ENCODE data around the gene RMND1. TPM values are rescaled to one million over a fixed set of nuclear protein-coding genes. Genes with fewer than 3 reads are reported as not detected.

RMND1 gene
- total RNA-seq, 2 experiments from 2014 or later = 19.0 to 19.7 TPM

- H3K27me3 Mint-ChIP-seq = peaks cover 8% of the 10 kb centered on the region
- ChIA-PET POLR2A (no interaction called here), CTCF (interaction anchor here (1.5 to 2.4 kb wide), 2 partner anchors 12 to 82 kb away, joined by 3 to 9 read pairs; no protein-coding TSS in a partner anchor)
- no peaks in the 10 kb centered on the region for H3K9me3 Mint-ChIP-seq
- H3K36me3 Mint-ChIP-seq (ENCODE audit: low read depth) = no peaks in the 10 kb centered on the region
- H3K4me3 Mint-ChIP-seq = no peak overlapping the region
- ATAC-seq (no peak), DNase-seq (no peak)
- no peaks in the 10 kb centered on the region for H3K4me1 Mint-ChIP-seq (ENCODE audit: low read depth)
- TF ChIP-seq, protein P1, sequence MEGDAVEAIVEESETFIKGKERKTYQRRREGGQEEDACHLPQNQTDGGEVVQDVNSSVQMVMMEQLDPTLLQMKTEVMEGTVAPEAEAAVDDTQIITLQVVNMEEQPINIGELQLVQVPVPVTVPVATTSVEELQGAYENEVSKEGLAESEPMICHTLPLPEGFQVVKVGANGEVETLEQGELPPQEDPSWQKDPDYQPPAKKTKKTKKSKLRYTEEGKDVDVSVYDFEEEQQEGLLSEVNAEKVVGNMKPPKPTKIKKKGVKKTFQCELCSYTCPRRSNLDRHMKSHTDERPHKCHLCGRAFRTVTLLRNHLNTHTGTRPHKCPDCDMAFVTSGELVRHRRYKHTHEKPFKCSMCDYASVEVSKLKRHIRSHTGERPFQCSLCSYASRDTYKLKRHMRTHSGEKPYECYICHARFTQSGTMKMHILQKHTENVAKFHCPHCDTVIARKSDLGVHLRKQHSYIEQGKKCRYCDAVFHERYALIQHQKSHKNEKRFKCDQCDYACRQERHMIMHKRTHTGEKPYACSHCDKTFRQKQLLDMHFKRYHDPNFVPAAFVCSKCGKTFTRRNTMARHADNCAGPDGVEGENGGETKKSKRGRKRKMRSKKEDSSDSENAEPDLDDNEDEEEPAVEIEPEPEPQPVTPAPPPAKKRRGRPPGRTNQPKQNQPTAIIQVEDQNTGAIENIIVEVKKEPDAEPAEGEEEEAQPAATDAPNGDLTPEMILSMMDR (IDR thresholded peaks at IDR 0.05) = no peak
- intact Hi-C loops (cut with micrococcal nuclease) = no loop called here
- H3K27ac Mint-ChIP-seq = no peak overlapping the region
These were observed 36.3 kb upstream of the RMND1 start for GRCh38 chr6:151488226-151488625.

GRCh38 chr6:151483994-151484393, 32.1 kb upstream of the RMND1 start:
- Mint-ChIP-seq H3K9me3 (no peaks in the 10 kb centered on the region), H3K27me3 (no peaks in the 10 kb centered on the region), H3K36me3 (ENCODE audit: low read depth) (no peaks in the 10 kb centered on the region), H3K4me3 (no peak overlapping the region), H3K4me1 (ENCODE audit: low read depth) (peaks cover 8% of the 10 kb centered on the region), H3K27ac (no peak overlapping the region)
- intact Hi-C loops (cut with micrococcal nuclease) = no loop called here
- TF ChIP-seq, protein P1 (IDR thresholded peaks at IDR 0.05) = no peak
- CTCF ChIA-PET = no interaction called here
- POLR2A ChIA-PET = no interaction called here
- ATAC-seq (no peak), DNase-seq (no peak)

DNA sequence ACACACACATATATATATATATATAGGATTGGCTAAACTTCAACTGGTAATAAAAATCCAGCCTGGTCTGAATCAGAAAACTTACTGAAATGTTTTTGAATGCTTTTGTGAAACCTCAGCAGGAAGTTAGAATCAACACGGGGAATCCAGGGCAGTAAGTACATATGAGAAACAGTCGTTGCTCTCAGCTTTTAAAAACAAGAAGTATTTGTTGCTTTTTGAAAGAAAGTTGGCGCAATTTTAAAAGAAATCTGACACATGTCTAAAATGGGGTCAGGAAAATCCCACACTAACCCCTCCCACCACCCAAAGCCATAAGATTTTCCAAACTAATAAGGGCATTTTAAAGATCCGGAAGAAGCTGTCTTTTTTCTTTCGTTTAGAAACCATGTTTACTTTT, 30.4 kb upstream of the RMND1 start:
- ChIA-PET POLR2A (interaction anchor here (1.6 kb wide), 1 partner anchor 11 kb away, joined by 4 read pairs; the partner anchor contains the start of gene CCDC170), CTCF (interaction anchor here (0.7 to 0.9 kb wide), 2 partner anchors 12 to 147 kb away, joined by 3 read pairs; no protein-coding TSS in a partner anchor)
- TF ChIP-seq, protein P1 (IDR thresholded peaks at IDR 0.05) = no peak

GRCh38 chr6:151481786-151482185, 29.9 kb upstream of the RMND1 start:
- intact Hi-C loops (cut with micrococcal nuclease) = no loop called here
- Mint-ChIP-seq H3K4me3 (no peak overlapping the region), H3K27me3 (no peaks in the 10 kb centered on the region), H3K27ac (peak overlapping the region; percentile 56), H3K36me3 (ENCODE audit: low read depth) (no peaks in the 10 kb centered on the region), H3K4me1 (ENCODE audit: low read depth) (peaks cover 8% of the 10 kb centered on the region), H3K9me3 (no peaks in the 10 kb centered on the region)
- POLR2A ChIA-PET = interaction anchor here (1.6 kb wide), 1 partner anchor 12 kb away, joined by 4 read pairs; the partner anchor contains the start of gene CCDC170
- ATAC-seq (no peak), DNase-seq (no peak)
- CTCF ChIA-PET = interaction anchor here (0.7 to 0.9 kb wide), 2 partner anchors 11 to 147 kb away, joined by 3 read pairs; no protein-coding TSS in a partner anchor
- TF ChIP-seq, protein P1 (IDR thresholded peaks at IDR 0.05) = no peak

More for the DNA sequence above, 30.4 kb upstream of the RMND1 start:
- H3K27ac Mint-ChIP-seq = peak overlapping the region; percentile 83
- DNase-seq (no peak), ATAC-seq (peak; percentile 37)
- H3K27me3 Mint-ChIP-seq = no peaks in the 10 kb centered on the region
- peak overlapping the region; percentile 32 for H3K4me3 Mint-ChIP-seq
- no peaks in the 10 kb centered on the region for H3K9me3 Mint-ChIP-seq
- no peaks in the 10 kb centered on the region for H3K36me3 Mint-ChIP-seq (ENCODE audit: low read depth)
- H3K4me1 Mint-ChIP-seq (ENCODE audit: low read depth) = peaks cover 8% of the 10 kb centered on the region
- intact Hi-C loops (cut with micrococcal nuclease) = no loop called here

DNA sequence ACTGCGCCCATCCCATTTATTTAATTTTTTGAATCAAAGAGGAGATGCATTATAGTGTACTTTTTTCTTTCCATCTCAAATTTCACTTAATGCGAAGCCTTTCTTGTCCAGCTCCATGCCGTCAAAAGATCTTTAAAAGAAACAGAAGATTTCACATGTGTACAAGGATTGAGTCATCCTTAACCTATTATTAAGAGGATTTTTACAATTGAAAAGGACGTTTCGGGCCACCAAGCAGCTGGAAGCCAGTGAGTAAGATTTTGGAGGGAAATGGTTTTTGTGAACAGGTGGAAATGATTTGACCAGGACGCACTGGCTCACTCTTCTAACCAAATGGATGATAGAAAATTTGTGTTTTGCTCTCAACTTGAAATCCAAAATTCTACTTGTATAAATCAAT, 26.7 kb upstream of the RMND1 start:
- DNase-seq (no peak), ATAC-seq (no peak)
- no peaks in the 10 kb centered on the region for H3K36me3 Mint-ChIP-seq (ENCODE audit: low read depth)
- H3K27ac Mint-ChIP-seq = no peak overlapping the region
- ChIA-PET CTCF (interaction anchor here (1.1 to 1.4 kb wide), 3 partner anchors 9 to 646 kb away, joined by 3 read pairs; no protein-coding TSS in a partner anchor), POLR2A (no interaction called here)
- H3K27me3 Mint-ChIP-seq = no peaks in the 10 kb centered on the region
- no peak overlapping the region for H3K4me3 Mint-ChIP-seq
- H3K4me1 Mint-ChIP-seq (ENCODE audit: low read depth) = peaks cover 16% of the 10 kb centered on the region
- intact Hi-C loops (cut with micrococcal nuclease) = no loop called here
- TF ChIP-seq, protein P1 (IDR thresholded peaks at IDR 0.05) = no peak
- H3K9me3 Mint-ChIP-seq = no peaks in the 10 kb centered on the region

Measured in activated CD8-positive, alpha-beta T cell treated with anti-CD3 and anti-CD28 coated beads for 36 hours (primary cell).